ENCODE results near the gene SETBP1.

SETBP1 gene

GRCh38 chr18:44771572-44771955, 90.9 kb downstream of the SETBP1 start:
- DNase-seq (ENCODE audit: insufficient read length) = no peak
- FAIRE-seq = no peak
- TF ChIP-seq POLR2AphosphoS5 (IDR thresholded peaks at IDR 0.05; ENCODE audit: low read depth, low read length) (no peak), TAF1 (IDR thresholded peaks at IDR 0.05; ENCODE audit: borderline replicate concordance, low read depth, low read length) (no peak), POLR2A (IDR thresholded peaks at IDR 0.05; ENCODE audit: low read depth, low read length) (no peak)

GRCh38 chr18:44771956-44772917, 91.5 kb downstream of the SETBP1 start:
- FAIRE-seq (no peak), DNase-seq (ENCODE audit: insufficient read length) (no peak)
- no peak for TF ChIP-seq TAF1 (IDR thresholded peaks at IDR 0.05; ENCODE audit: borderline replicate concordance, low read depth, low read length)
- no peak for TF ChIP-seq POLR2AphosphoS5 (IDR thresholded peaks at IDR 0.05; ENCODE audit: low read depth, low read length)
- no peak for TF ChIP-seq POLR2A (IDR thresholded peaks at IDR 0.05; ENCODE audit: low read depth, low read length)

- no peak for TF ChIP-seq POLR2A (IDR thresholded peaks at IDR 0.05; ENCODE audit: low read depth, low read length)
- TF ChIP-seq POLR2AphosphoS5 (IDR thresholded peaks at IDR 0.05; ENCODE audit: low read depth, low read length) = no peak
- no peak for TF ChIP-seq TAF1 (IDR thresholded peaks at IDR 0.05; ENCODE audit: borderline replicate concordance, low read depth, low read length)
- FAIRE-seq = no peak
- no peak for DNase-seq (ENCODE audit: insufficient read length)
These were observed 93.0 kb downstream of the SETBP1 start for GRCh38 chr18:44773640-44774155.

- no peak for FAIRE-seq
- TF ChIP-seq POLR2AphosphoS5 (IDR thresholded peaks at IDR 0.05; ENCODE audit: low read depth, low read length) (no peak), POLR2A (IDR thresholded peaks at IDR 0.05; ENCODE audit: low read depth, low read length) (no peak), TAF1 (IDR thresholded peaks at IDR 0.05; ENCODE audit: borderline replicate concordance, low read depth, low read length) (no peak)
- DNase-seq (ENCODE audit: insufficient read length) = no peak
These were observed 93.5 kb downstream of the SETBP1 start for GRCh38 chr18:44774191-44774590.

GRCh38 chr18:44777457-44778192, 96.9 kb downstream of the SETBP1 start:
- DNase-seq (ENCODE audit: insufficient read length) (no peak), FAIRE-seq (no peak)
- no peak for TF ChIP-seq TAF1 (IDR thresholded peaks at IDR 0.05; ENCODE audit: borderline replicate concordance, low read depth, low read length)
- TF ChIP-seq POLR2A (IDR thresholded peaks at IDR 0.05; ENCODE audit: low read depth, low read length) = no peak

- FAIRE-seq = no peak
- DNase-seq (ENCODE audit: insufficient read length) = no peak
- no peak for TF ChIP-seq TAF1 (IDR thresholded peaks at IDR 0.05; ENCODE audit: borderline replicate concordance, low read depth, low read length)
- no peak for TF ChIP-seq POLR2AphosphoS5 (IDR thresholded peaks at IDR 0.05; ENCODE audit: low read depth, low read length)
- no peak for TF ChIP-seq POLR2A (IDR thresholded peaks at IDR 0.05; ENCODE audit: low read depth, low read length)
These were observed 98.1 kb downstream of the SETBP1 start for GRCh38 chr18:44778788-44779187.

- TF ChIP-seq POLR2AphosphoS5 (IDR thresholded peaks at IDR 0.05; ENCODE audit: low read depth, low read length) = no peak
- no peak for TF ChIP-seq TAF1 (IDR thresholded peaks at IDR 0.05; ENCODE audit: borderline replicate concordance, low read depth, low read length)
- no peak for TF ChIP-seq POLR2A (IDR thresholded peaks at IDR 0.05; ENCODE audit: low read depth, low read length)
- no peak for DNase-seq (ENCODE audit: insufficient read length)
- no peak for FAIRE-seq
These were observed 99.1 kb downstream of the SETBP1 start for GRCh38 chr18:44779753-44780292.

- no peak for DNase-seq (ENCODE audit: insufficient read length)
- TF ChIP-seq POLR2A (IDR thresholded peaks at IDR 0.05; ENCODE audit: low read depth, low read length) = no peak
- TF ChIP-seq POLR2AphosphoS5 (IDR thresholded peaks at IDR 0.05; ENCODE audit: low read depth, low read length) = no peak
- TF ChIP-seq TAF1 (IDR thresholded peaks at IDR 0.05; ENCODE audit: borderline replicate concordance, low read depth, low read length) = no peak
- no peak for FAIRE-seq
These were observed 101.2 kb downstream of the SETBP1 start for GRCh38 chr18:44781886-44782285.

- no peak for FAIRE-seq
- TF ChIP-seq POLR2A (IDR thresholded peaks at IDR 0.05; ENCODE audit: low read depth, low read length) (no peak), POLR2AphosphoS5 (IDR thresholded peaks at IDR 0.05; ENCODE audit: low read depth, low read length) (no peak)
- DNase-seq (ENCODE audit: insufficient read length) = no peak
These were observed 101.9 kb downstream of the SETBP1 start for GRCh38 chr18:44782617-44783016.

- FAIRE-seq (no peak), DNase-seq (ENCODE audit: insufficient read length) (no peak)
- TF ChIP-seq TAF1 (IDR thresholded peaks at IDR 0.05; ENCODE audit: borderline replicate concordance, low read depth, low read length) (no peak), POLR2A (IDR thresholded peaks at IDR 0.05; ENCODE audit: low read depth, low read length) (no peak), POLR2AphosphoS5 (IDR thresholded peaks at IDR 0.05; ENCODE audit: low read depth, low read length) (no peak)
These were observed 102.7 kb downstream of the SETBP1 start for GRCh38 chr18:44783371-44783770.

GRCh38 chr18:44786257-44786656, 105.6 kb downstream of the SETBP1 start:
- FAIRE-seq (no peak), DNase-seq (ENCODE audit: insufficient read length) (no peak)
- no peak for TF ChIP-seq POLR2AphosphoS5 (IDR thresholded peaks at IDR 0.05; ENCODE audit: low read depth, low read length)
- TF ChIP-seq POLR2A (IDR thresholded peaks at IDR 0.05; ENCODE audit: low read depth, low read length) = no peak
- no peak for TF ChIP-seq TAF1 (IDR thresholded peaks at IDR 0.05; ENCODE audit: borderline replicate concordance, low read depth, low read length)
